Right forelimb (tissue), 1 donor: Measurements from ENCODE around the gene PKNOX2.

Experiments
- DNase-seq: peaks from one replicate; pipeline ENCODE4 v3.0.0-alpha.2; 2018

PKNOX2 gene

GRCh38 chr11:125174057-125174456 lies 9.5 kb downstream of the PKNOX2 start:
- DNase-seq = no peak

DNA sequence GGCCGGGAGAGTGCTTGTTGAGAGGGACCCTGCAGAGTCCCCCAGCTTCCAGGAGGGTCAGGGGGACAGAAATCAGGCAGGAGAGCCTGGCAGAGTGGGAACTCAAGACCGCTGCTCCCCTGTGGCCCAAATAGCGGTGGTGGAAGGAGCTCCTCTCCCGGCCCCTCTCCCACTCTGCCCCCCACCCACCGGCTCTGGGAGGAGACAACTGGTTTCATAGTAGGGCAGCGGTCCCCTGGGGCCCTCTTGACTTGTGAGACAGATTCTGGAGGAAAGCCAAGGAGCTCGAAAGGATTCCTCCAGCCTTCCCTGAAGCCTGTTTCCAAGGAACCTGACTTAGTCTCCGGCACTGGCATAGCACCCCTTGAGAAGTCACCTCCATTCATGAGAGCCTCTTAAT lies 10.1 kb downstream of the PKNOX2 start:
- DNase-seq = no peak

GRCh38 chr11:125175166-125175565 lies 10.6 kb downstream of the PKNOX2 start:
- no peak for DNase-seq

DNA sequence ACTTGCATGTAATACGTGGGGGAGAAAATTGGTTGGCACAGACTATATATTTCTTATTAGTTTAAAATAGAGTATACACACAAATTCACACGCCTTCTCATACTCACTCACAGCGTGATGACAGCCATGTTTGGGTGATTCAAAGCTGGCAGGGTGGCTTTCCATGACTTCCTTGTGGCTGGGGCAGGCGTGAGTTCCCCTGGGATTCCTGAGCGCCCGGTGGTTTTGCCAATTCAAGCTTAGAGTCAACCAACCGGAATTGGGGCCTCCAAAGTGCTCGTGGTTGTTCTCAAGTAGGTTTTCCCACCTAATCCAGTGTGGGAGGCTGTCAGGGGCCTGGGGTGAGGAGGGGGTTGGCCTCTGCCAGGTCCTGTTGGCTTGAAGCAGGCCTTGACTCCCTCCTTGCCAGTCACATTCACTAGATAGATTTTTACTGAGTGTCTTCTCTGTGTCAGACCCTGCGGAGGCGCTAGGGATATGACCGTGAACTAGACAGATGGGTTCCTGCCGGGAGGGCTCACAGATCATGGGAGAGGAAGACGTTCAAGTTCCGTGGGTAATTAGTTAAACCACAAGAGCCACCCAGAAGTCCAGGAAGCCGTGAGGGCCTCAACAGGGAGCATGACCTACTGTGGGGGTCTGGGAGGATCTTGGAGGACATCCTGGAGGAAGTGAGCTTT lies 11.5 kb downstream of the PKNOX2 start:
- no peak for DNase-seq

DNA sequence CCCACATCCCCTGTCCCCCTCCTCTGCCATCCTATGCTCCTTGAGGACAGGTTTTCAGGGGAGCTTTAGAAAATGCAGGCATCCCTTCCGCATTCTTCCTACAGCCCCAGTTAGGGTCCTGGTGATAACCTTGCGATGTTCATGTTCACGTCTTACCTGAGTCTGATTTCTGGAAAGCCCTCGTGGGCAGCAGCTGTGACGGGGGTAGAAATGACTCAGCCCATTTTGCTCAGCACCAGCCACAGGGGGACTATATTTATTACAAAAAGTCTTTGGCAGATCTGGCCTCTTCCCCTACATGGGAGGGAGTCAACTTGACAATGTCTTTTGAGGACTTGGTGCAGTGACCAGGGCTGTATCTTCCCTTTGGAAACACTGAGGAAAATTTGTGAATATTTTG lies 12.3 kb downstream of the PKNOX2 start:
- DNase-seq = no peak

DNA sequence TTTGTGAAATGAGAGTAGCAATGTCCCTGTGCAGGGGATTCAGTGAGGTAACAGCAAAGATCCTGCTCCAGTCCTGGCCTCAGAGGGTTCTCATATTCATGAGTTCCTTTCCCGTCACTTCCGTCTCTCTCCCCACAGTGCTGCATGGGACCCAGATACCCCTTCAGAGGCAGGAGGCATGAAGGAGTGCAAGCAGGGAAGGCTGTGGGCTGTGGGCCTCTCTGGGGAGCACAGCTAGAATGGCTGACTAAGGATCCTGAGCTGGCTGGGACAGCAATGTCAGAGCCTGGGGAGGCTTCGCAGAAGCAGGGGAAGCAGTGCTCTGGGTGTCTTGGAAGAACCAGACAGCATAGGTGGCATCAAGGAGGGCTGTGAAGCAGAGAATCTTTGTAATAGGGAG lies 13.0 kb downstream of the PKNOX2 start:
- DNase-seq = no peak

GRCh38 chr11:125179346-125179745 lies 14.8 kb downstream of the PKNOX2 start:
- no peak for DNase-seq

DNA sequence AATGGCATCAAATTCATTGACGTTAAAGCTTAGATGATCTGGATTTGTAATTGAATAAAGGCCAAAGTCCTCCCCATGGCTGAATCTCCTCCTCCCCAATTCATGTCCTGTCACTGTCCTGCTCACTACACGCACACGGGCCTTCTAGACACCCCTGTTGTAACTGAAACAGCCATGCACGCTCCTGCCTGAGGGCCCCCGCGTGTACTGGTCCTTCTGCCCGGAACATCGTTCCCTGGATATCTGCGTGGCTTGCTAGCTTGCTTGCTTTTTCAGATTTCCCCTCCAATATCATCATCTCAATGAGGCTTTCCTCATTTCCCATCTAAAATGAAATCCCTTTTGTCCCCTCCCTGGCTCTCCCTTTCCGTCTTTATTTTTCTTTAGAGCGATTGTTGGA lies 15.3 kb downstream of the PKNOX2 start:
- no peak for DNase-seq

DNA sequence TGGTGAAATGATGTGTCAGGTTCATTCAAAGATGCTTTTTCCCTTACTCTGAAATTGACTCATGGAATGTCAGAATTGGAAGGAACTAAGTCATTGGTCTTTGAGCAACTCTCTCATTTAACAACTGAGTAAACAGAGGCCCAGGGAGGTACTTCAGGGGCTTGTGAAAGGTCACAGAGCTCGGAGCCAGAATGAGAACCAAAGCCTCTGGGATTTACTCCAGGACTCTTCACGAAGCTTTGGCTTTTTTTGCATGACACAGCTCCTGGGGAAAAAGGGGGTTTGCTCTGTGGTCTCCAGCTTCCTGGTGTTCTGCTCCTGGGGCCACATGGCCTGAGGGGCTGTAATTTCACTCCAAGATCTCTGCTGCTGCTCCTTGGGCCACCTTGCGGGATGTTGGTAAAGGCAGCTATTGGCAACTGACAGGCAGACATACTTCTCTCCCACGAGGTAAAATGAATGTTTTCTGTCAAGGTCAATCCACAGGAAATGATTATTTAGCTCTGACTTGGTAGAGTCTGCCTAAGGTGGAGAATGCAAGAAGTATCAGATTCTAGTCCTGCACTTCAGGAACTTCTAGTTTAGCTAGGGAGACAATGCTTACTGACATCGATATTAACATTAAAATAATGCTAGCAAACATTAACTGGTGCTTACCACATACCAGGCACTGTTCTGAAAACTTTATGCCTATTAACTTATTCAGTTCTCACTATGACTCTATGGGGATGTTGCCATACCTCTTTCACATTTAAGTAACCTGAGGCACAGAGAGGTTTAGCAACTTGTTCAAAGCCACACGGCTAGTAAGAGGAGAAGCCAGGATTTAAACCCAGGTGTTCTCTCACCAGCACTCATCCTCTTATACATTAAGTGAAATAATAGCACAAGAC lies 16.1 kb downstream of the PKNOX2 start:
- no peak for DNase-seq

DNA sequence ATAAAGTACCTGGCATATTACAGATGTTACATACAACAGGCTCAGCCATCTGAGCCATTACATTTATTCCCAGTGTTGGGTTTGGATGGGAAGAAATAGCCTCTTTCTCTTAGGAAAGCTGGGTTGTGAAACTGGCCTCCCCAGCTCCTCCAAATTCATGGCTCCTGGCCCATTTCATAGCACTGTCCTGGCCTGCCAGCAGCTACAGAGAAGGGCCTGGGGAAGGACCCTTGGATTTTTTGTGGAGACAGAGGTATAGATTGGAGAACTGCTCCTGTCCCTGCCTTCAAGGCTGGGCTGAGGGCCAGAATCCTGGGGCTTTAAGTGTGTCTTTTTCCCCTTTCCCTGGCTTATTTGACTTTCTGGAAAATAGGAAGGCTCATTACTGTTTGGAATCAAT lies 18.0 kb downstream of the PKNOX2 start:
- DNase-seq = no peak

DNA sequence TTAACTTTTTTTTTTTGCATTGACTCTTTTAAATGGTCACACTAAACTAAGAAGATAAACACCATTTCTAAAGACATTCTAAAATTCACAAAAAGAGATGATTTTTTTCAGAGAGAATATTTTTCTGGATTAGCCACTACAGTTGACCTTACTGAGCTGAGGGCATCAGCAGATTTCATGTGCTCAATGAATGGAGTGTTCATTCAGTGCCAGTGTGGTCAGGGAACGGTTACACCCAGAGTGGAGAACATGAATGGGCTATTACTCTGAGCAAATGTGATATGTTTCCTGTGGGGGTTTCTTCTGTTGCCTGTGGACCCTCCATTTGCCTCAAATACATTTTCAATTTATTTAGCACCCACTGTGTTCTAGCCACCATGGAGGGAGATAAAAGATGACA lies 19.1 kb downstream of the PKNOX2 start:
- DNase-seq = no peak

DNA sequence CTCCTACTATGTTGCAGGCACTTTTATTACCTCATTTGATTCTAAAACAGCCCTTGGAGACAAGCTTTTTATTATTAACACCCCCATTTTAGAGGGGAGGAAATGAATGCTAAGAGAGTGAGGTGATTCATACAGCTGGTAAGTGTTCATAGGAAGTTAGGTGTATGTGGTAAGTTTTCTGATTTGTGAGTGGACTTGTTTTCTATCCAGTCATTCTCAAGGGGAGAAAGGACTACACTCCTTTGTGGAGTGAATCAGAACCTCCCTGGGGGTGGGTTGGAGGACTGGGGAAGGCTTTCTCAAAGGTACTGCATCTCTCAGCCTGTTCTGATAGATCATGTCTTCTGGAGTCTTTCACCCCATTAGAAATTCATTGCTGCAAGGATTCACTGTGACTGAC lies 23.5 kb downstream of the PKNOX2 start:
- DNase-seq = no peak

- DNase-seq = no peak
These were observed 26.0 kb downstream of the PKNOX2 start for GRCh38 chr11:125190566-125190965.

DNA sequence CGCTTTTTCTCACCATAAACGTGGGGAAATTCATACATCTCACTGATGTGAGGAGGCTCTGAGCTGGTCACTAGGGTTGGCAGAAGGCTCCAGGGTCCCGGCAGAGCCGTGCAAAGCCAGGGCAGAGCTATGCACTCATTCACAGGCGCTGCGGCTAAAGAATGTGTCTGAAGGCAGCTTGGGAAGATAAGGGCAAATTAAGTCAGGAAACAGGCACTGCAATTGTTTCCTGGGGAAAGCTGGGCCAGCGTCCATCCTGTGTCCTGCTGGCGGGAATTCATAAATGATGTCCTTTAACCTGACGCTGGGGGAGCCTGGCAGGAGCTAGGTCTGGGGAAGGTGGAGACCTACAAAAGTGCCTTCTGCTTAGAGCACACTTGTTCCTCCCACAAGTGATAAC lies 27.6 kb downstream of the PKNOX2 start:
- DNase-seq = no peak

DNA sequence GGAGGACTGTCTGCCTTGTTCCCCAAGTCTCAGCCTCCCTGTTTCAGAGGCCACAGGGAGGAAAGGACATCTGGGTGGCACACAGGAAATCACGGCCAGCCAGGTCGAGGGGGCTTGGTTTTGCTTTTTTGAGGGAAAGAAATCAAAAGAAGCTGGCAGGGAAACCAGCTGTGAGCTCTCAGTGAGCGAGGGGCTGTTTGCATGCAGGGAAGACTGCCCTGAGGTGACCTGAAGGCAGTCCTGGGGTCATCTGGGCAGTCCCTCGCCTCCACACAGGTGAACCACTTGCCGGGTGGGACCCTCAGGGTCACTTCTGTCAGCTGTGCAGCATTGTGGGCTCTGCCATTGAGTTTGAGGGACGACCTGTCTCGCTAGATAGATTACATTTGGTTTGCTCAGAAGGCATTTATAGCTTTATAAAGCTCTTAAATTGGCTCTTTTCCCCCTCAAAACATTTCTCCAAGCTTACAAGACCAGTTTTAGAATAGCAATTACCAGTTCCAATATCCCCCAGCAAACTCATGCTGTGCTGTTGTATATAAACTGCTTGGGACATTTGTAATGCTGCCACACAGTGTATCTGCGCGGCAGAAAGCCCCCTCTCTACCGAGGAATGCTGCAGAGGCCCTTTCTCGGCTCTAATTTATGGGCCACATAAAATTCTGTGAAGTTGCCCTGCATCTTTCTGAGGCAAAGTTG lies 28.3 kb downstream of the PKNOX2 start:
- DNase-seq = no peak

GRCh38 chr11:125193416-125193726 lies 28.8 kb downstream of the PKNOX2 start:
- DNase-seq = no peak

- no peak for DNase-seq
These were observed 29.3 kb downstream of the PKNOX2 start for GRCh38 chr11:125193841-125194240.

DNA sequence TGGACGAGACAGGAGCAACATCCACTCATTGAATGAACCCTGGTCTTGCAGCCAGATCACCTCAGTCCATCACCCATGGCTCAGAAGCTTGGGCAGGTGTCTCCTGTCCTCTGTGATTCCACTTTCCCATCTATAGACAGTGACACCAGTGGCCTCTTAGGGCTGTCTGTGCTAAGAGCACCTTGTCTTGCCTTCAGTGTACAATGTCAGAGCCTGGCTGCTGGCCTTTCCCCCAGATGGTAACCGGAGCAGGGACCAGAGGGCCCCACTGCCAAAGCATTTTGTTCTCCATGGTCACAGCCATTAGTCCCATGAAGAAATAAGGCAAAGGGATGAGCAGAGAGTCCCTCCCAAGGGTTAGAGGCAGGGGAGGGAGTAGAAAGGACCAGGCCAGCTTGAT lies 35.4 kb downstream of the PKNOX2 start:
- no peak for DNase-seq

DNA sequence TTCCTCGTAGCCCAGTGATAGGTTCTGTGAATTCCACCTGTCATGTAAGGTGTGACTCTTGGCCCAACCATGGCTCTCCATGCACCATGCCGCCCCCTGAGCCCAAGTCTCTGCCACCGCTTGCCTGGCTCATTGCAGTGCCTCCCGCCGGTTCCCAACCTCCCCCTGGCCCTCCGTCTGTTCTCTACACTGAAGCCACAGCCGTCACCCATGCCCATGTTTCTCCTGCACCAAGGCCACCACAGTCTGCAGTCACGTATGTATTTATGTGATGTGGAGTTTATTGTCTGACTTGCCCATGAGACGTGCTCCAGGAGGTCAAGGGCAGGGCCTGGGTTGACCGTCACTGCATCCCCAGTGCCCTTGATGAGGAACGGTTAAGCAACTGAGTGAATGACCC lies 35.9 kb downstream of the PKNOX2 start:
- no peak for DNase-seq

GRCh38 chr11:125201525-125202141 lies 37.1 kb downstream of the PKNOX2 start:
- DNase-seq = no peak

- DNase-seq = no peak
These were observed 37.9 kb downstream of the PKNOX2 start for GRCh38 chr11:125202362-125202880.

DNA sequence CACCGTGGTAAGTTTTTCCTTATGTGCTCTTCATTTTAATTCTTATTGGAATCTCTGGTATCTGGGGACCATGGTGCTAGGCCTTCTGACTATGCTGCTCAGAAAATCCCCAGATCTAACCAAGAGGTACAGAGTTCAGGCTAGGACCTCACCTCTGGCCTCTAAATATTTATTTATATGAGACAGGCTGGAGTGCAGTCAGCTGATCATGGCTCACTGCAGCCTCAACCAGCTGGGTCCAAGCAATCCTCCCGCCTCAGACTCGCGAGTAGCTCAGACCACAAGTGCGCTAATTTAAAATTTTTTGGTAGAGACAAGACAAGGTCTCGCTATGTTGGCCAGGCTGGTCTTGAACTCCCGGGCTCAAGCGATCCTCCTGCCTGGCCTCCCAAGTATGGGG lies 38.4 kb downstream of the PKNOX2 start:
- DNase-seq = no peak

- DNase-seq = no peak
These were observed 43.4 kb downstream of the PKNOX2 start for GRCh38 chr11:125207866-125208425.
